Esophagus squamous epithelium (tissue), 4 donors: ENCODE data around the gene MMD.

ENCODE experiments used
- POLR2A ChIP-seq, 4 donors: fragments of 450-650 bp; IDR thresholded peaks; one replicate each; pipeline ENCODE4 v1.6.1; 2017; ENCODE audit warnings: antibody characterized with exemption in 4 of 4, mild to moderate bottlenecking in 4 of 4, moderate library complexity in 3 of 4
- TF ChIP-seq, protein P1 (sequence below), 6 experiments: fragments of 450-650 bp in 4 of 6; fragments of 200-600 bp in 2 of 6; sonication (generic) in 2 of 6; IDR thresholded peaks; one replicate each; pipeline ENCODE4 v1.5.1; 2016 to 2019; ENCODE audit warnings: antibody characterized with exemption in 6 of 6, mild to moderate bottlenecking in 4 of 6, moderate library complexity in 4 of 6

DNA sequence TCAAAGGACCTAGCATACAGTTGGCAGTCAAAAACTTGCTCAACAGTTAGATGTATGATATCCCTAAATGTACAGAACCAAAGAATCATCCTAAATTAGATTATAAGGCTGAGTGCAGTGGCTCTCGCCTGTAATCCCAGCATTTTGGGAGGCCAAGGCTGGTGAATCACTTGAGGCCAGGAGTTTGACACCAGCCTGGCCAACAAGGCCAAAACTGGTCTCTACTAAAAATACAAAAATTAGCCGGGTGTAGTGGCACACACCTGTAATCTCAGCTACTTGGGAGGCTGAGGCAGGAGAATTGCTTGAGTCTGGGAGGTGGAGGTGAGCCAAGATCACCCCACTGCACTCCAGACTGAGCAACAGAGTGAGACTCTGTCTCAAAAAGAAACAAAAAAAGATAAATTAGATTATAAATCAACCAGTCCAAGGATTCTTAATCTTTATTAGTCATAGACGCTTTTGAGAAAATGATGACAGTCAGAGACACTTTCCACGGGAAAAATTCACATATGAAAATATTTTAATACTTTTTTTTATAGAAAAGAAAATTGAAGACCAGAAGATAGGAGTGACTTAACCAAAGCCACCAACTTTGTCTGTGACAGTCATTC lies 77.6 kb downstream of the MMD start:
- TF ChIP-seq POLR2A (IDR thresholded peaks at IDR 0.05): no peak
- TF ChIP-seq, protein P1, sequence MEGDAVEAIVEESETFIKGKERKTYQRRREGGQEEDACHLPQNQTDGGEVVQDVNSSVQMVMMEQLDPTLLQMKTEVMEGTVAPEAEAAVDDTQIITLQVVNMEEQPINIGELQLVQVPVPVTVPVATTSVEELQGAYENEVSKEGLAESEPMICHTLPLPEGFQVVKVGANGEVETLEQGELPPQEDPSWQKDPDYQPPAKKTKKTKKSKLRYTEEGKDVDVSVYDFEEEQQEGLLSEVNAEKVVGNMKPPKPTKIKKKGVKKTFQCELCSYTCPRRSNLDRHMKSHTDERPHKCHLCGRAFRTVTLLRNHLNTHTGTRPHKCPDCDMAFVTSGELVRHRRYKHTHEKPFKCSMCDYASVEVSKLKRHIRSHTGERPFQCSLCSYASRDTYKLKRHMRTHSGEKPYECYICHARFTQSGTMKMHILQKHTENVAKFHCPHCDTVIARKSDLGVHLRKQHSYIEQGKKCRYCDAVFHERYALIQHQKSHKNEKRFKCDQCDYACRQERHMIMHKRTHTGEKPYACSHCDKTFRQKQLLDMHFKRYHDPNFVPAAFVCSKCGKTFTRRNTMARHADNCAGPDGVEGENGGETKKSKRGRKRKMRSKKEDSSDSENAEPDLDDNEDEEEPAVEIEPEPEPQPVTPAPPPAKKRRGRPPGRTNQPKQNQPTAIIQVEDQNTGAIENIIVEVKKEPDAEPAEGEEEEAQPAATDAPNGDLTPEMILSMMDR (IDR thresholded peaks at IDR 0.05): no peak
